Measurements from ENCODE around the gene NAA80.

GRCh38 chr3:50255251-50255615 is 44.0 kb downstream of the NAA80 start:
- TF ChIP-seq CTCF (conservative IDR thresholded peaks at IDR 0.05) = no peak
- no peak for TF ChIP-seq EZH2 (IDR thresholded peaks at IDR 0.05; ENCODE audit: low read depth)

Measured in PC-9 (cell line).